ENCODE data around the gene TMEM53.

TMEM53 gene

DNA sequence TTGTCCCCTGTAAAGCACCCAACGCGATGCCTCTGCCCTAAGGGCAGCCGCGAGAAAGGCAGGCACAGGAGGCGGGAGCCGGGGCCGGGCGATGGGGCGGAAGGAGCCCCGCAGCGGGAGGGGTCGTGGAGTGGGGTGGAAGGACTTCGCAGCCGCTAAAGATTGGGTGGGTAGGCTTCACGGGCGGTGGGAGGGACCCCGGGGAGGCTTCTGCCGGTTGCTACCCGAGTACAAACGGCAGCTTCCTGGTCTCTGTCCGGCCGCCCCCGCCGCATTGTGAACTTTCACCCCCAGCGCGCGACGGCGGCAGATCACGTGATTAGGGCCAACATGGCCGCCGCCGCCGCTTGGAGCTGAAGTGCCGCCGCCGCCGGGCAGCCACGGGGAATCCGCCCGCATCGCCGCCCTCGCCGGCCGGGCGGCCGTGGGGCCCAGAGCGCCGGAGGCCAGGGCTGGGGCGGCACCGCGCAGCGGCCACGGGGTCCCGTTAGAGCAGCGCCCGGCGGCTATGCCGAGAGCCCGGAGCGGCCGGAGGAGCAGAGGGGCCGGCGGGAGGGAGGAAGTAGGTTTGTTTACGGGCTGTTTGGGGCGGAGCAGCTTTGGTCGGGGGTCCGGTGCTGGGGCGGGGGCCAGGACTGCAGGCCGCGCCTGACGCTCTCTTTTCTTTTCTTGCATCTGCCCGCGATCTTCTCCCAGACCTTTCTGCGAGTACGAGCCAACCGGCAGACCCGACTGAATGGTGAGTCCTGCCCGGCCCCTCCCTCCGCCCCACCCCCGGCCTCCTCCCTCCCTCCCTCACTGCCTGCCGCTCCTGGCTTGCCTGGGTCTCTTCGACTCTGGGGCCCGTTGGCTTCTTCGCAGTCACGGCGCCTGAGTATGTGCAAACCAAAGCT, 42.4 kb downstream of the TMEM53 start:
- in situ Hi-C loops (cut with MboI; ENCODE audit: low sequenced_read_pairs), result no loop called here

DNA sequence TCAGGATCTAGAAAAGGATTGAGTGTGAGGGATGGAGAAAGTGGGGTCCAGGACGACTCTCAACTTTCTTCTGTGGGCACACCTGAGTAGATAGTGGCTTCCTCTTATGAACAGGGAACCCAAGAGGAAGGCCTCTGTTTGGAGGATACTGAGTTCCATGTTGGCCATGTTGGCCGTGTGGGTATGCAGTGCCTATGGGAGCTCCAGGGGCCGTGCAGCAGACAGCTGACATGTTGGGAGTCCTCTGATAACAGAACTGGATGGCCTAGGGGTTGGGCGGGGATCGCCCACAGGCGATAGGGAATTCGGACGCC, 43.0 kb downstream of the TMEM53 start:
- in situ Hi-C loops (cut with MboI; ENCODE audit: low sequenced_read_pairs), result no loop called here

DNA sequence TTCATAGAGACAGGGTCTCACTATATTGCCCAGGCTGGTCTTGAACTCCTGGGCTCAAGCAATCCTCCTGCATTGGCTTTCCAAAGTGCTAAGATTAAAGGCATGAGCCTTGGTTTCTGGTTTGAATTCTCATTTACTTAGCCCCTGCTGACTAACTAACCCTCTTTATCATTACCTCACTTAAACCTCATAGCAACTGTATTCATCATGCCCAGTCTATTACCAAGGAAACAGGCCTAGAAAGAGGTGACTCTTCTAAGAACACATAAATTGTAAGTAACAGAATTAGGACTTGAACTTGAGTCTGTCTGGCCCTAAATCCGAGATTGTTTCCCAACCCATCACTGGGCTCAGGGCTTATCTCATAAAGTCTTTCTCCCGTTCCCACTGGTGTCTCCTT, 44.2 kb downstream of the TMEM53 start:
- in situ Hi-C loops (cut with MboI; ENCODE audit: low sequenced_read_pairs), result no loop called here

DNA sequence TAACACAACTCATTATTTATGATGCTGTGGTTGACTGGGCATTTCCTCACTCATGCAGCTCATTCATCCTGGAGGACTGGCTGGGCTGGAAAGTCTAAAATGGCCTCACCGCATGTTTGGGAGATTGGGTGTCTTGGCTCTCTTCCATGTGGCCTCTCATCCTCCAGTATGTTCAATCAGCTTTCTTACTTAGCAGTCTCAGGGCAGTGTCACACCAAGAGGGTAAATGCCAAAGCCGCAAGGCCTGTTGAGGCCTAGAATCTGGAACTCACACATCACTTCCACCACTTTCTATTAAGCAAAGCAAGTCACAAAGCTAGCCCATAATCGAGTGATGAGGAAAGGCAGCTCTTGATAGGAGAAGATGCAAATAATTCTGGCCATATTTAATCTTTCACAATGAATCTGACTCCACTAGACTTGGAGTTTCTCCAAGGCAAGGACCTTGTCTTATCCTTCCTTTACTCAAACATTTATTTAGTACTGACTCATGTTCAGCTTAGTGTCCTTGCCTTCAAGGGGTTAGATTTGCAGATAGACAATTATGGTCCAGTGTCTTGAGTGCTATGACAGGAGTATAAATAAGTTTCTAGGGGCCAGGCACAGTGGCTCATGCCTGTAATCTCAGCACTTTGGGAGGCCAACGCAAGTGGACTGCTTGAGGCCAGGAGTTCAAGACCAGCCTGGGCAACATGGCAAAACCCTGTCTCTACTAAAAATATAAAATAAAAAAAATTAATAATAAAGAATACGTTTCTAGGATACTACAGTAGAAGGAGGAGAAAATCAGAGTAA, 45.1 kb downstream of the TMEM53 start:
- in situ Hi-C loops (cut with MboI; ENCODE audit: low sequenced_read_pairs), result no loop called here

GRCh38 chr1:44625348-44625747, 48.9 kb downstream of the TMEM53 start:
- in situ Hi-C loops (cut with MboI; ENCODE audit: low sequenced_read_pairs), result no loop called here

- in situ Hi-C loops (cut with MboI; ENCODE audit: low sequenced_read_pairs), result no loop called here
These were observed 49.9 kb downstream of the TMEM53 start for GRCh38 chr1:44624268-44624901.

GRCh38 chr1:44621841-44622286, 52.4 kb downstream of the TMEM53 start:
- in situ Hi-C loops (cut with MboI; ENCODE audit: low sequenced_read_pairs), result no loop called here

DNA sequence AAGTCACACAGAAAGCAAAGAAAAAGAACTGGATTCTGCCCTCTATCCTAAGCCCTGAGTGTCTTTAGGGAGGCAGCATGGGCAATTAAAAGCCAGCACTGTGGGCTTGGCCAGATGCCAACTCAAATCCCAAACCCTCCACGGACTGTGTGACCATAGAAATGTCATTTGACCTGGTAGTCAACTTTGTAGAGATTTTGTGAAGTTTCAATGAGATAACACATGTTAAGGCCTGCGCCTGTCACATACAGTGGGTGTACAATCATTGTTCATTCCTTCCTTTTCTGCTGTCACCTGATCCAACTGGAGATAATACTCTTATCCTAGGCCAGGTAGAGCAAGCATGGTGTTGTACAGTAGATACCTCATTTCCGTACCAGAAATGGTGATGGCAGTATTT, 54.2 kb downstream of the TMEM53 start:
- in situ Hi-C loops (cut with MboI; ENCODE audit: low sequenced_read_pairs), result no loop called here

- in situ Hi-C loops (cut with MboI; ENCODE audit: low sequenced_read_pairs), result no loop called here
These were observed 54.9 kb downstream of the TMEM53 start for GRCh38 chr1:44619261-44619900.

- in situ Hi-C loops (cut with MboI; ENCODE audit: low sequenced_read_pairs), result no loop called here
These were observed 56.6 kb downstream of the TMEM53 start for GRCh38 chr1:44617703-44618029.

- in situ Hi-C loops (cut with MboI; ENCODE audit: low sequenced_read_pairs), result no loop called here
These were observed 57.1 kb downstream of the TMEM53 start for GRCh38 chr1:44616991-44617702.

DNA sequence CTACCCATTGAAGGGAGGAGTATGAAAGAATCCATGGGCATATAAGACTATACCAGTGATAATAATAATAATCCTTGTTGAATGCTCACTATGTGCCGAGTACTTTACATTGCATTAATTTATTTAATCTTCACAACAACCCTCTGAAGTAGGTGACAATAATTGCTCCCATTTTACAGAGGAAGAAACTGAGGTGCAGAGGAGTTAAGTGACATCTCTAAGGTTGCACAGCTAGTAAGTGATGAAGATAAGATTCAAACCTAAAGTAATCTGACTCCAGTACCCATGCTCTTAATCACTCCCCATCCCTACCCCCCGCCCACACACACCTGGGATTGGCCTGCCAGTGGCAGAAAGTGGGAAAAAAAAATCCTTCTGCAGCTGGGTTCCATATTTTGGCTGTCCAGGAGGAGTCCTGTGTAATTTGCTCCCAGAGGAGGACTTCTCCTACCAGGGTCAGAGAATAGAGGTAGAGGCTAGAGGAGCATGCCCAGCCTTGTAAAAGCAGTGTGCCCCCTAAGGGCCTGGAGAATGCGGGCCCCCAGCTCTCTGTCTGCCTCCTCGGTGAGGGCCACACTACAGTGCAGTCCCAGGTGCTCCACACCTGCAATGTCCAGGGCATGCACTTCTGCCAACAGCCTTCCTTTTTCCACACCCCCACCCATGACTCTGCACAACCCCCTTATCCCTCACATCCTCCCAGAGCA, 57.8 kb downstream of the TMEM53 start:
- in situ Hi-C loops (cut with MboI; ENCODE audit: low sequenced_read_pairs), result no loop called here

DNA sequence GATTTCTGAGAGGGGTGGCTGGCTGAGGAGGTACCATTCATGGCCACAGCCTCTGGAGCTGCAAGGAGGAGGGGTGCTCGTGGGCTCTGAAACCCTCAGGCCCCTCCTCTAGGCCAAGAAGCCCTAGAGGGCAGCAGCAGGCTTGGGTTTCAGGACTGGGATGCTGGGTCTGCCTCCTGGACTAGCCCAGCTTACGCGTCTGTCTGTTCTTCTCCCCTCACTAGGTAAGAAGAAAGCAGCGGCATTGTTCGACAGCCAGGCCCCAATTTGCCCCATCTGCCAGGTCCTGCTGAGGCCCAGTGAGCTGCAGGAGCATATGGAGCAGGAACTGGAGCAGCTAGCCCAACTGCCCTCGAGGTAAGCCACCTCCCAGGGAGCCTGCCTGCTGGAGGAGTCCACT, 60.3 kb downstream of the TMEM53 start:
- in situ Hi-C loops (cut with MboI; ENCODE audit: low sequenced_read_pairs), result no loop called here

DNA sequence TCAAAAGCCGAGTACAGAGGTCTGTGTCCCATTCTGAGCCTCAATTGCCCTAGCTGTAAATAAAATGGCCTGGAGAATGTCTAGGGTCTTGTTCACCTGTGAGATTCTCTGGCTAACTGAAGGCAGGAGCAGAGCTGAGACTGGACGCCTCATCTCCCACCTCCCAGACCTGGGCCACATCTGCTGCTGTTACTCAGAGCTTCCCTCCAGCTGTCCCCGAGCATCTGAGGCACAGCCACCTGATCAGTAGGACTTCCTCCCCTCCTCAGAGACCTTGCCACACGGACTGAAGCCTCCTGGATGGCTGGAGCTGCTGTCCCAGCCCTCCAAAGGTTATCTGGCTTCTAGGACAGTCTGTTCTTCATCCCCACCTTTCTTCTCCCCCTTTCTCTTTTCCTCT, 62.4 kb downstream of the TMEM53 start:
- in situ Hi-C loops (cut with MboI; ENCODE audit: low sequenced_read_pairs), result no loop called here

- in situ Hi-C loops (cut with MboI; ENCODE audit: low sequenced_read_pairs), result no loop called here
These were observed 62.9 kb downstream of the TMEM53 start for GRCh38 chr1:44611419-44611818.

DNA sequence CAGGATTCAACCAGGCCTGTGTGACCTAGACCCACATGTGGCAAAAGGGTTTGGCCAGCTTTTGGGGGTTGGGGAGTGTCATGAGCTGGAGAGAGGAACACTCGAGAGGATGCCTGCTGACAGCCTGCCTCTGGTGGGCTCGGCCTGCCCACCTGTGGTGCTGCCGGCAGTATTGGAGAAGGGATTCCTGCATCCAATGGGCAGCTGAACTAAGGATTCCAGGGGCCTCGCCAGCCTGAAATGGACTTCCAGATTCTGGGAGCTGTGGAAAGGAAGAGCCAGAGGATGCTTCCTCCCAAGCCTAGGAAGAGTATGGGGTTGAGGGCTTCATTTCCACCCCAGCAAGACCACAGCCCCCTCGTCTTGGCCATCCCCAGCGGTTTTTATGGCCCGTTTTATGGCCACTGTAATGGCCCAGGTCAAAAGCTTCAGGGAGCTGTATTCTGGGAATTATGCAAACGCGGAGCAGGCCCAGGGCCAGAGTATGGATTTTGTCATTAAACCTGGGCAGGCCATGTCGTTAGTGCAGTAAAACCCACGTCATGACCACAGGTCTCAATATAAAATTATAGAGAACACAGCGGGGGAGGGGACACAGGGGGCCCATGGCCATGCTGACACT, 63.6 kb downstream of the TMEM53 start:
- in situ Hi-C loops (cut with MboI; ENCODE audit: low sequenced_read_pairs), result no loop called here

DNA sequence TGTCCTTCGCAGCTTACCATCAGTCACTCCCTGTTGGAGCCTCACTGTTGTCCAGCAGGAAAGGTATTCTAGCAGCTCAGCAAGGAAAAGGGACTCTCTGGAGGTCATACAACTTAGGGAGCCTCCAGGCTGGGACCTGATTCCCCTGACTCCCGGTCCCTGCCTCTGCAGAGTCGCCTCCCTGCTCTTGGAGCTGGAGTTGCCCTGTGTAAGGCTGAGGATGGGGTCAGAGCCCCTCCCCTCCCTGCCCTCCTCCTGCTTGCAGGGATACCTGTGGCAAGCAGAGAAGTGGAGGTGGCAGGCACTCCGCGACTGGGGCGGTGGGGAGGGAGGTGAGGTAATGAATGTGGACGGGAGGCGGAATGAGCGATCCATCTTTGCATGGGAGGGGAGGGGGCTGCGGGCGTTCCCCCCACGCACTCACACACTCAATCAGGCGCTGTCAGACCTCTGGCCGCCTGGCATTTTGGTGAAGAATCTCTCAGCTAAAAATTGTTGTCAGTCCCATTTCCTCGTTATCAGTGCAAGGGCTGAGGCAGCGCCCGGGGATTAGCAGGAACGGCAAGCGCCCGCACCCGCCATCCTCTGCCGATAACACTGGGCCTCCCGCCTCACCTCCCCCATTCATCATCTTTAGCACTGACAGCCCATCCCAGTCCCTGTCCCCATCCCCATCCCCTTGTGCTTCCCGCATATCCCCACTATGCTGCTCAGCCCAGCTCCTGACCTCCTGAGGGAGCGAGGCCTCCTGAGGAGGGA, 64.3 kb downstream of the TMEM53 start:
- in situ Hi-C loops (cut with MboI; ENCODE audit: low sequenced_read_pairs), result no loop called here

- in situ Hi-C loops (cut with MboI; ENCODE audit: low sequenced_read_pairs), result no loop called here
These were observed 64.9 kb downstream of the TMEM53 start for GRCh38 chr1:44609412-44609767.

DNA sequence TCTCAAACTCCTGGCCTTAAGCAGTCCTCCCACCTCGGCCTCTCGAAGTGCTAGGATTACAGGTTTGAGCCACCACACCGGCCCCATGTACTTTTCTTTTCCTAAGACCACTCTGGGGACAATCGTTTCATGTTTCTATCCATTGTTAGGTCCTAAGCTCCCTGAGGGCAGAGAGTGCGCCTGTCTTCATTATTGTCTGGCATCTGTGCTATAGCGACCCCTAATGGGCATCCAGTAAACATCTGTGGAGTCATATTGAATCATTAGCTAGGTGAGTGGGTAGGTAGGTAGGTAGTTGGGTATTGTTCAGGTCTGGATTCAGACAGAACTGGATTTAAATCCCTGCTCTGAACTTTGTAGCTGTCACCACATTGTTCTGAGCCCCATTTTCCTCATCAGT, 66.1 kb downstream of the TMEM53 start:
- in situ Hi-C loops (cut with MboI; ENCODE audit: low sequenced_read_pairs), result no loop called here

Data from HL-60/S4 (cell line).